ENCODE results near the gene HAO1. TPM values are rescaled to one million over a fixed set of nuclear protein-coding genes. Genes with fewer than 3 reads are reported as not detected.

The HAO1 gene
- not detected in 5 replicates for total RNA-seq (2022; extraction: Qiagen RNA extraction; ENCODE audit: low read depth)

DNA sequence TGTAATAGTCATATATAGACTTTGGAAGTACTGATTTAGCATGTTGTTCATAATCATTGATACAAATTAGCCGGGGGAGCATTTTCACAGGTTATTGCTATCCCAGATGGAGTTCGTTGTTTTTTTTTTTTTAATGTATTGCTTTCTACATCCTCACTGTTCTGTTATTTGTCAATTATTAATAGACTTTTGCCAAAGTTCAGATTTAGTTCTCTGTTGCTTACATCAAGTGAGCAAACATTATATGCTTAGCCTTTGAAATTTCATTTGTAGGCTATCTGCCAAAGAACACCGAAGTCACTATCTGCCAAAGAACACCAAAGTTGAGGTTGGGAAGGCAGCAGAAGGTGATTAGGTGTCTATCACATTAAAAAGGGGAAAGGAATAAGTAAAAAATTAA is at the start of gene HAO1:
Gene HAO1, minus strand, starts transcription at position 118 of the 400 bp plus-strand sequence. Its CDS starts 36 bp downstream, at position 82.

Other genes with a start within 250 kb of the HAO1 start
- 13.9 to 22.0 TPM (median 15.8 TPM) in 5 replicates for gene TMX4, start 79.3 kb upstream of the HAO1 start, total RNA-seq (2022; extraction: Qiagen RNA extraction; ENCODE audit: low read depth)
- gene PLCB1, start 191.8 kb upstream of the HAO1 start, total RNA-seq (2022; extraction: Qiagen RNA extraction; ENCODE audit: low read depth): 0.47 to 1.0 TPM (median 0.54 TPM) in 5 replicates